Measurements from ENCODE around the gene SMTN. TPM values are rescaled to one million over a fixed set of nuclear protein-coding genes. Genes with fewer than 3 reads are reported as not detected.

The SMTN gene
- total RNA-seq, 3 donors from 2014 or later, result 13.9 to 54.1 (median 41.6) TPM

DNA sequence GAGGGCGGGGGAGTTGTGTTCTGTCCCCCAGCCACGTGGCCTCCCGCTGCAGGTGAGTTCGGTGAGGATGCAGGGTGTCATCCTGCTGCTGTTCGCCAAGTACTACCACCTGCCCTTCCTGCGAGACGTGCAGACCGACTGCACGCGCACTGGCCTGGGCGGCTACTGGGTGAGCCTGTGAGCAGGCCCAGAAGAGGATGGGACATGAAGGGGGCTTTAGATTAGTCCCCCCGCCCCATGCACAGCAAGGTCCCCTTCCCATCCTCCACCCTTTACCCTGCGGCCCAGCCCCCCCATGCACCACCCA lies 45.7 kb downstream of the SMTN start:
- Histone ChIP-seq H3K4me3 (no peak overlapping the region), H3K27me3 (no peaks in the 10 kb centered on the region), H3K36me3 (no peaks in the 10 kb centered on the region), H3K27ac (no peak overlapping the region), H3K9me3 (no peaks in the 10 kb centered on the region), H3K4me1 (peaks cover 3 to 12% of the 10 kb centered on the region in 2 donors)
- TF ChIP-seq POLR2A (IDR thresholded peaks at IDR 0.05) (no peak), POLR2AphosphoS5 (IDR thresholded peaks at IDR 0.05) (no peak)
- TF ChIP-seq, protein P1, sequence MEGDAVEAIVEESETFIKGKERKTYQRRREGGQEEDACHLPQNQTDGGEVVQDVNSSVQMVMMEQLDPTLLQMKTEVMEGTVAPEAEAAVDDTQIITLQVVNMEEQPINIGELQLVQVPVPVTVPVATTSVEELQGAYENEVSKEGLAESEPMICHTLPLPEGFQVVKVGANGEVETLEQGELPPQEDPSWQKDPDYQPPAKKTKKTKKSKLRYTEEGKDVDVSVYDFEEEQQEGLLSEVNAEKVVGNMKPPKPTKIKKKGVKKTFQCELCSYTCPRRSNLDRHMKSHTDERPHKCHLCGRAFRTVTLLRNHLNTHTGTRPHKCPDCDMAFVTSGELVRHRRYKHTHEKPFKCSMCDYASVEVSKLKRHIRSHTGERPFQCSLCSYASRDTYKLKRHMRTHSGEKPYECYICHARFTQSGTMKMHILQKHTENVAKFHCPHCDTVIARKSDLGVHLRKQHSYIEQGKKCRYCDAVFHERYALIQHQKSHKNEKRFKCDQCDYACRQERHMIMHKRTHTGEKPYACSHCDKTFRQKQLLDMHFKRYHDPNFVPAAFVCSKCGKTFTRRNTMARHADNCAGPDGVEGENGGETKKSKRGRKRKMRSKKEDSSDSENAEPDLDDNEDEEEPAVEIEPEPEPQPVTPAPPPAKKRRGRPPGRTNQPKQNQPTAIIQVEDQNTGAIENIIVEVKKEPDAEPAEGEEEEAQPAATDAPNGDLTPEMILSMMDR (IDR thresholded peaks at IDR 0.05), result no peak
- DNase-seq (ENCODE audit: low spot score in 2 of 2), result no peak
- intact Hi-C loops (cut with DNase I; ENCODE audit: low total_unique reads), result loop anchor here (2.0 kb wide), 1 partner anchor 50 kb away; no protein-coding TSS in a partner anchor

DNA sequence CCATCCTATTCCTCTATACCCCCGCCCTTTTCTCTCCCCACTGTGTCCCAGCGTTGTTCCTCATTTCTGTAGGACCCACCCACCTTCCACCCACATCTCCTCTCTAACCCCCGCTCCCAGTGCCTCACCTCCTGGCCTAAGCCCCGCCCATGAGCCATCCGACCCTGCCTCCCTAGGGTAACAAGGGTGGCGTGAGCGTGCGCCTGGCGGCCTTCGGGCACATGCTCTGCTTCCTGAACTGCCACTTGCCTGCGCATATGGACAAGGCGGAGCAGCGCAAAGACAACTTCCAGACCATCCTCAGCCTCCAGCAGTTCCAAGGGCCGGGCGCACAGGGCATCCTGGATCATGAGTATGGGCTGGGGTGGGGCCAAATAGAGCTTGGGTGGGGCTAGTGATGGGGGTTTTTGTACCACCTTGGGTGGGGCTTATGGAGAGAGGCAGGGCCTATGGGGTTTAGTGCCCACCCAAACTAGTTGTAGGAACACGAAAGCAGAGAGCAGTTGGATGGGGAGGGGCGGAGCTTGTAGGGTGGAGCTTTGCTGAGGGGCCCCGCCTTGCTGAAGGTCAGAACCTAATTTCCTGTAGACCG lies 46.2 kb downstream of the SMTN start:
- H3K36me3 ChIP-seq, result no peaks in the 10 kb centered on the region
- H3K27me3 ChIP-seq, result no peaks in the 10 kb centered on the region
- H3K4me3 ChIP-seq, result no peak overlapping the region
- intact Hi-C loops (cut with DNase I; ENCODE audit: low total_unique reads), result loop anchor here (2.0 kb wide), 1 partner anchor 50 kb away; no protein-coding TSS in a partner anchor
- H3K27ac ChIP-seq, result no peak overlapping the region
- H3K9me3 ChIP-seq, result no peaks in the 10 kb centered on the region
- no peak for DNase-seq (ENCODE audit: low spot score in 2 of 2)
- H3K4me1 ChIP-seq, result peaks cover 3 to 14% of the 10 kb centered on the region in 2 donors
- TF ChIP-seq POLR2A (IDR thresholded peaks at IDR 0.05) (no peak), POLR2AphosphoS5 (IDR thresholded peaks at IDR 0.05) (no peak)
- TF ChIP-seq, protein P1 (IDR thresholded peaks at IDR 0.05), result no peak

DNA sequence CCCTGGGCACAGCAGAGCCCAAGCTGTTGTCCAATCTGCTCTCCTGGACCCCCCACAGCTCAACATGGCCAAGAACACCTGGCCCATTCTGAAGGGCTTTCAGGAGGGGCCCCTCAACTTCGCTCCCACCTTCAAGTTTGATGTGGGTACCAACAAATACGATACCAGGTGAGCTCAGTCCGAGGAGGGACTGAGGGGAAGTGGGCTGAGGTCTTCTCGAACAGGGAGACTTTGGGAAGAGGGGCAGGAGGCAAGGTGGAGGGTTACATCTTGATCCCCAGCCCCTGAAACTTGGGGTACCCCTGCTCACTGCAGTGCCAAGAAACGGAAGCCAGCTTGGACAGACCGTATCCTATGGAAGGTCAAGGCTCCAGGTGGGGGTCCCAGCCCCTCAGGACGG lies 47.0 kb downstream of the SMTN start:
- no peak for DNase-seq (ENCODE audit: low spot score in 2 of 2)
- intact Hi-C loops (cut with DNase I; ENCODE audit: low total_unique reads), result no loop called here
- H3K27ac ChIP-seq, result no peak overlapping the region
- no peak overlapping the region for H3K4me3 ChIP-seq
- H3K27me3 ChIP-seq, result no peaks in the 10 kb centered on the region
- peaks cover 0 to 8% of the 10 kb centered on the region in 2 donors for H3K4me1 ChIP-seq
- no peaks in the 10 kb centered on the region for H3K9me3 ChIP-seq
- H3K36me3 ChIP-seq, result no peaks in the 10 kb centered on the region
- no peak for TF ChIP-seq POLR2AphosphoS5 (IDR thresholded peaks at IDR 0.05)
- TF ChIP-seq, protein P1 (IDR thresholded peaks at IDR 0.05), result no peak

DNA sequence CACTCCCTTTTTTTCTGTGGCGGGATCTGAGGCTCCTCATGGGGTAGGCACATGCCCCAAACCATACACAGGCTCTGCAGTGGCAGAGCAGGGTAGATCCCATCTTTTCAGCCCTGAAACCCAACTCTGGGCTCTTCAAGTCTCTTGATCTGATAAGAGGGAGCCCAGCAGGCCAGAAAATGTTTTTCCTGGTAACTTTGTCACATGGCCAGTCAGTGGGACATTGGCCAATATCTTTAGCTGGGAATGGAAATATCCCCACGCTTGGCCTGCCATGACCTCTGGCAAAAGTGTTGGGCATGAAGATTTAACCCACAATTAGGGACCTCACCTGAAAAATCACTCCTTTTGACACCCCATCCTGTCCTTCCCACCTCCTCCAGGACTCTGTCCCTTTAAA lies 49.8 kb downstream of the SMTN start:
- no peaks in the 10 kb centered on the region for H3K36me3 ChIP-seq
- no peaks in the 10 kb centered on the region for H3K9me3 ChIP-seq
- H3K27ac ChIP-seq, result peak overlapping the region; percentile 19 to 35
- intact Hi-C loops (cut with DNase I; ENCODE audit: low total_unique reads), result loop anchor here (5.0 kb wide), 1 partner anchor 521 kb away; no protein-coding TSS in a partner anchor
- no peaks in the 10 kb centered on the region for H3K27me3 ChIP-seq
- H3K4me1 ChIP-seq, result peaks cover 0 to 8% of the 10 kb centered on the region in 2 donors
- no peak for DNase-seq (ENCODE audit: low spot score in 2 of 2)
- no peak overlapping the region for H3K4me3 ChIP-seq
- TF ChIP-seq POLR2A (IDR thresholded peaks at IDR 0.05), result no peak
- TF ChIP-seq, protein P1 (IDR thresholded peaks at IDR 0.05), result no peak
- no peak for TF ChIP-seq POLR2AphosphoS5 (IDR thresholded peaks at IDR 0.05)

DNA sequence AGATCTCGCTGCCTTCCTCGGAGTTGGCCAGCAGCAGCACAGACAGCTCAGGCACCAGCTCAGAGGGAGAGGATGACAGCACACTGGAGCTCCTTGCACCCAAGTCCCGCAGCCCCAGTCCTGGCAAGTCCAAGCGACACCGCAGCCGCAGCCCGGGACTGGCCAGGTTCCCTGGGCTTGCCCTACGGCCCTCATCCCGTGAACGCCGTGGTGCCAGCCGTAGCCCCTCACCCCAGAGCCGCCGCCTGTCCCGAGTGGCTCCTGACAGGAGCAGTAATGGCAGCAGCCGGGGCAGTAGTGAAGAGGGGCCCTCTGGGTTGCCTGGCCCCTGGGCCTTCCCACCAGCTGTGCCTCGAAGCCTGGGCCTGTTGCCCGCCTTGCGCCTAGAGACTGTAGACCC lies 52.8 kb downstream of the SMTN start:
- intact Hi-C loops (cut with DNase I; ENCODE audit: low total_unique reads), result loop anchor here (5.0 kb wide), 1 partner anchor 518 kb away; no protein-coding TSS in a partner anchor
- Histone ChIP-seq H3K4me3 (no peak overlapping the region), H3K4me1 (peaks cover 0 to 8% of the 10 kb centered on the region in 2 donors), H3K36me3 (no peaks in the 10 kb centered on the region), H3K27ac (no peak overlapping the region), H3K9me3 (no peaks in the 10 kb centered on the region), H3K27me3 (no peaks in the 10 kb centered on the region)
- TF ChIP-seq POLR2A (IDR thresholded peaks at IDR 0.05) (no peak), POLR2AphosphoS5 (IDR thresholded peaks at IDR 0.05) (no peak)
- TF ChIP-seq, protein P1 (IDR thresholded peaks at IDR 0.05), result no peak
- no peak for DNase-seq (ENCODE audit: low spot score in 2 of 2)

All from breast epithelium (tissue), 4 donors.